ENCODE data around the gene MATN3. TPM values are rescaled to one million over a fixed set of nuclear protein-coding genes. Genes with fewer than 3 reads are reported as not detected.

Gene MATN3
- total RNA-seq, 1 donor from 2014 or later: 0.45 TPM

- no peaks in the 10 kb centered on the region for H3K79me2 ChIP-seq (ENCODE audit: low read depth)
- Mint-ChIP-seq H3K4me3 (no peak overlapping the region), H3K27ac (no peak overlapping the region), H3K9me3 (no peaks in the 10 kb centered on the region), H3K36me3 (peaks cover 8% of the 10 kb centered on the region), H3K4me1 (peaks cover 15% of the 10 kb centered on the region), H3K27me3 (ENCODE audit: insufficient read depth, low read depth) (no peaks in the 10 kb centered on the region)
- no peaks in the 10 kb centered on the region for H3K36me3 ChIP-seq
- H3K27me3 ChIP-seq: no peaks in the 10 kb centered on the region
- no peaks in the 10 kb centered on the region for H3K9me3 ChIP-seq (ENCODE audit: low read depth)
- no peak overlapping the region for H3K27ac ChIP-seq
- H4K20me1 ChIP-seq (ENCODE audit: low read depth): peaks cover 3% of the 10 kb centered on the region
- TF ChIP-seq CTCF (IDR thresholded peaks at IDR 0.05) (no peak), EZH2phosphoT487 (IDR thresholded peaks at IDR 0.05) (no peak), EZH2 (IDR thresholded peaks at IDR 0.05) (no peak)
- no peak overlapping the region for H3K4me2 ChIP-seq
- no peak overlapping the region for H2AFZ ChIP-seq (replicated peaks)
- H3K4me3 ChIP-seq: no peak overlapping the region
- no peaks in the 10 kb centered on the region for H3K4me1 ChIP-seq
- H3F3A ChIP-seq (ENCODE audit: low read depth): peaks cover 15% of the 10 kb centered on the region
- H3K9ac ChIP-seq: no peak overlapping the region
- DNase-seq (ENCODE audit: low spot score): no peak
Measured at GRCh38 chr2:19949071-19949470, 63.4 kb downstream of the MATN3 start.

GRCh38 chr2:19947184-19947940 is 65.1 kb downstream of the MATN3 start:
- no peaks in the 10 kb centered on the region for H3K36me3 ChIP-seq
- no peaks in the 10 kb centered on the region for H3K9me3 Mint-ChIP-seq
- H3K27ac Mint-ChIP-seq: no peak overlapping the region
- H3K27me3 Mint-ChIP-seq (ENCODE audit: insufficient read depth, low read depth): no peaks in the 10 kb centered on the region
- DNase-seq (ENCODE audit: low spot score): no peak
- peaks cover 20% of the 10 kb centered on the region for H3F3A ChIP-seq (ENCODE audit: low read depth)
- H2AFZ ChIP-seq (replicated peaks): no peak overlapping the region
- no peak overlapping the region for H3K4me3 ChIP-seq
- TF ChIP-seq EZH2phosphoT487 (IDR thresholded peaks at IDR 0.05) (no peak), CTCF (IDR thresholded peaks at IDR 0.05) (no peak), EZH2 (IDR thresholded peaks at IDR 0.05) (no peak)
- peaks cover 8% of the 10 kb centered on the region for H3K36me3 Mint-ChIP-seq
- no peak overlapping the region for H3K4me2 ChIP-seq
- H3K4me3 Mint-ChIP-seq: no peak overlapping the region
- no peaks in the 10 kb centered on the region for H3K79me2 ChIP-seq (ENCODE audit: low read depth)
- H3K27me3 ChIP-seq: no peaks in the 10 kb centered on the region
- peaks cover 3% of the 10 kb centered on the region for H4K20me1 ChIP-seq (ENCODE audit: low read depth)
- no peaks in the 10 kb centered on the region for H3K9me3 ChIP-seq (ENCODE audit: low read depth)
- H3K4me1 Mint-ChIP-seq: peaks cover 18% of the 10 kb centered on the region
- H3K9ac ChIP-seq: no peak overlapping the region
- no peaks in the 10 kb centered on the region for H3K4me1 ChIP-seq
- H3K27ac ChIP-seq: no peak overlapping the region

GRCh38 chr2:19944205-19944845 is 68.1 kb downstream of the MATN3 start:
- H3F3A ChIP-seq (ENCODE audit: low read depth): peaks cover 20% of the 10 kb centered on the region
- no peak overlapping the region for H3K4me3 Mint-ChIP-seq
- H3K4me3 ChIP-seq: no peak overlapping the region
- no peak overlapping the region for H3K27ac ChIP-seq
- H2AFZ ChIP-seq (replicated peaks): no peak overlapping the region
- no peak for DNase-seq (ENCODE audit: low spot score)
- H3K79me2 ChIP-seq (ENCODE audit: low read depth): no peaks in the 10 kb centered on the region
- H3K36me3 Mint-ChIP-seq: peaks cover 6% of the 10 kb centered on the region
- H3K9me3 Mint-ChIP-seq: no peaks in the 10 kb centered on the region
- H3K27ac Mint-ChIP-seq: no peak overlapping the region
- H3K9ac ChIP-seq: no peak overlapping the region
- TF ChIP-seq CTCF (IDR thresholded peaks at IDR 0.05): no peak
- TF ChIP-seq EZH2phosphoT487 (IDR thresholded peaks at IDR 0.05): no peak
- no peak for TF ChIP-seq EZH2 (IDR thresholded peaks at IDR 0.05)
- no peaks in the 10 kb centered on the region for H3K9me3 ChIP-seq (ENCODE audit: low read depth)
- H3K27me3 Mint-ChIP-seq (ENCODE audit: insufficient read depth, low read depth): peaks cover 2% of the 10 kb centered on the region
- no peaks in the 10 kb centered on the region for H3K27me3 ChIP-seq
- no peaks in the 10 kb centered on the region for H3K36me3 ChIP-seq
- no peaks in the 10 kb centered on the region for H3K4me1 ChIP-seq
- H3K4me1 Mint-ChIP-seq: peaks cover 18% of the 10 kb centered on the region
- H3K4me2 ChIP-seq: no peak overlapping the region
- peaks cover 3% of the 10 kb centered on the region for H4K20me1 ChIP-seq (ENCODE audit: low read depth)
